HepG2 (cell line): ENCODE data around the gene CRYBA2. TPM values are rescaled to one million over a fixed set of nuclear protein-coding genes. Genes with fewer than 3 reads are reported as not detected.

ENCODE experiments used
- ATAC-seq: fragments of 200-7000 bp; cut with Tn5 transposase; 3 replicates; pipeline ENCODE4 v1.9.1; 2020; ENCODE audit warnings: mild to moderate bottlenecking, moderate library complexity
- BruUV-seq: library from RNA; stranded (reverse); fragments of 400-500 nt; replicated peaks from 2 replicates; lab custom pipeline; 2021; lab: Mats Ljungman, UMichigan
- CTCF ChIA-PET: fragments of 300-600 bp; formaldehyde crosslinking; extraction: SDS; loops from one replicate; lab custom pipeline; 2021; ENCODE audit warnings: low total read pairs, inconsistent platforms, low intra/inter-chr PET ratio; lab: Yijun Ruan, JAX
- POLR2A ChIA-PET: fragments of 350-600 bp; sonication (Branson Sonifier 250); formaldehyde crosslinking; loops from one replicate; lab custom pipeline; 2020; ENCODE audit warnings: antibody characterized with exemption, inconsistent platforms; lab: Yijun Ruan, JAX
- DNase-seq: peaks from one replicate; pipeline ENCODE4 v3.0.0-alpha.2; 2015; ENCODE audit warnings: low spot score
- FAIRE-seq: peaks from 3 replicates; lab custom pipeline; 2011; peaks lifted over from hg19 to GRCh38; lab: Jason Lieb, UNC
- H2AFZ ChIP-seq: one replicate; pipeline ENCODE4 v1.6.1; 2011; ENCODE audit warnings: low read length, inconsistent platforms
- H3K27ac ChIP-seq: fragments of 300-600 bp; 3 replicates; pipeline ENCODE4 v1.8.0; 2011; ENCODE audit warnings: mixed run types, mild to moderate bottlenecking, mixed read lengths, low read length, inconsistent platforms; ENCODE audit not compliant: insufficient read depth; ENCODE audit errors: extremely low read length
- H3K27me3 ChIP-seq, 2 experiments: fragments of 200-600 bp in 1 of 2; 2 replicates in 1 of 2; 3 replicates in 1 of 2; pipeline versions ENCODE4 v1.6.0 to v1.8.0; 2011; ENCODE audit warnings: low read length in 2 of 2, mild to moderate bottlenecking in 2 of 2, moderate library complexity in 2 of 2, inconsistent platforms in 1 of 2; ENCODE audit not compliant: insufficient read depth in 2 of 2, control insufficient read depth in 1 of 2
- H3K36me3 ChIP-seq, 2 experiments: fragments of 200-600 bp in 1 of 2; replicated peaks in 1 of 2; 2 replicates in 1 of 2; 3 replicates in 1 of 2; pipeline versions ENCODE4 v1.5.1 to v1.8.0; 2011; ENCODE audit warnings: low read length in 2 of 2, inconsistent platforms in 1 of 2; ENCODE audit not compliant: insufficient read depth in 2 of 2, control insufficient read depth in 1 of 2
- H3K4me1 ChIP-seq: 2 replicates; pipeline ENCODE4 v1.5.1; 2012; ENCODE audit warnings: low read length, inconsistent platforms; ENCODE audit not compliant: insufficient read depth
- H3K4me2 ChIP-seq: 2 replicates; pipeline ENCODE4 v1.6.0; 2011; ENCODE audit warnings: low read depth, low read length, inconsistent platforms
- H3K4me3 ChIP-seq, 3 experiments: fragments of 200-600 bp in 1 of 3; sonication (generic), shearing (Covaris generic) in 1 of 3; replicated peaks in 1 of 3; 2 replicates each; pipeline ENCODE4 v1.5.1; 2011 to 2016; ENCODE audit warnings: low read length in 3 of 3, inconsistent platforms in 2 of 3, low read depth in 2 of 3, mild to moderate bottlenecking in 2 of 3, control low read depth in 1 of 3, mixed read lengths in 1 of 3; ENCODE audit not compliant: insufficient read depth in 1 of 3
- H3K79me2 ChIP-seq: one replicate; pipeline ENCODE4 v1.6.1; 2011; ENCODE audit warnings: low read length, inconsistent platforms; ENCODE audit not compliant: insufficient read depth
- H3K9ac ChIP-seq: 2 replicates; pipeline ENCODE4 v1.6.0; 2011; ENCODE audit warnings: mild to moderate bottlenecking, low read depth, low read length, inconsistent platforms; ENCODE audit not compliant: insufficient read depth
- H3K9me3 ChIP-seq: 2 replicates; pipeline ENCODE4 v1.5.1; 2012; ENCODE audit warnings: mild to moderate bottlenecking, low read length
- H4K20me1 ChIP-seq: 2 replicates; pipeline ENCODE4 v1.6.0; 2011; ENCODE audit warnings: inconsistent platforms, mild to moderate bottlenecking, low read length, moderate library complexity; ENCODE audit not compliant: insufficient read depth
- ARHGAP35 ChIP-seq: sonication (generic); formaldehyde crosslinking; IDR thresholded peaks from 2 replicates; pipeline ENCODE4 v1.9.0; 2022; ENCODE audit warnings: mild to moderate bottlenecking, inconsistent platforms, moderate library complexity, missing genetic modification reagents, borderline replicate concordance
- CEBPB ChIP-seq: IDR thresholded peaks from 2 replicates; pipeline ENCODE4 v1.6.1; 2011; ENCODE audit warnings: low read depth, low read length, improper control_type of control experiment, borderline replicate concordance
- HES4 ChIP-seq: sonication (generic); formaldehyde crosslinking; IDR thresholded peaks from 2 replicates; pipeline ENCODE4 v1.9.0; 2021; ENCODE audit warnings: mild to moderate bottlenecking, missing genetic modification reagents, borderline replicate concordance
- ZNF121 ChIP-seq: sonication (generic); formaldehyde crosslinking; IDR thresholded peaks from 2 replicates; pipeline ENCODE4 v1.5.0; 2020; ENCODE audit warnings: mild to moderate bottlenecking, missing genetic modification reagents
- ZNF142 ChIP-seq: sonication (generic); formaldehyde crosslinking; IDR thresholded peaks from 2 replicates; pipeline ENCODE4 v1.4.0; 2020; ENCODE audit warnings: missing genetic modification reagents
- WGBS: methylation state at CpG from one replicate; pipeline ENCODE4 v1.1.6; 2017; ENCODE audit warnings: low lambda C conversion rate; 5-methylcytosine and 5-hydroxymethylcytosine counted together
- in situ Hi-C: cut with HindIII; loops from 2 replicates; pipeline ENCODE4 v1.10.0; 2017; ENCODE audit warnings: low pct_unique_long_range_greater_than_20kb; ENCODE audit not compliant: extremely low pct_ligation_motif_present
- intact Hi-C: fragments of 100-400 bp; cut with micrococcal nuclease; formaldehyde crosslinking; loops from one replicate; pipeline ENCODE4 v1.10.0; 2022; ENCODE audit not compliant: unreplicated experiment
- polyA plus RNA-seq, 8 experiments: library from polyadenylated mRNA; depleted of rRNA in 3 of 8; stranded (reverse) in 7 of 8; unstranded in 1 of 8; fragments of >200 nt; fragmentation: Illumina TruSeq in 4 of 8; extraction: Trizol in 4 of 8; gene quantifications; 2 replicates each; pipeline versions ENCODE4 v1.2.1 to v1.2.3, GENCODE V29; 2011 to 2016; ENCODE audit warnings: low read depth in 4 of 8, missing spikeins in 1 of 8, mixed read lengths in 1 of 8; ENCODE audit not compliant: insufficient read depth in 1 of 8
- total RNA-seq, 5 experiments: library from RNA; depleted of rRNA; stranded (reverse); fragments of >200 nt; fragmentation: Illumina TruSeq; extraction: Trizol; gene quantifications; 2 replicates each; pipeline ENCODE4 v1.2.3, GENCODE V29; 2016; ENCODE audit warnings: low read depth in 1 of 5

CRYBA2 gene
- total and polyA plus RNA-seq, 2 of the 13 experiments (the other 11 are each of a cell fraction or from before 2014, with no cell fraction given) = not detected

- in situ Hi-C loops (no loop called here), intact Hi-C loops (no loop called here)
- Histone ChIP-seq H3K27me3 (peaks cover 41 to 94% of the 10 kb centered on the region in 2 experiments), H4K20me1 (peaks cover 13% of the 10 kb centered on the region; the same call in 1 of the 2 replicates), H3K27ac (no peak overlapping the region), H3K36me3 (no peaks in the 10 kb centered on the region), H3K4me2 (no peak overlapping the region), H3K4me3 (no peak overlapping the region), H3K9ac (no peak overlapping the region), H3K4me1 (no peaks in the 10 kb centered on the region), H2AFZ (no peak overlapping the region), H3K9me3 (no peaks in the 10 kb centered on the region)
- DNase-seq (no peak), ATAC-seq (no peak), FAIRE-seq (no peak)
- 7% methylated on average over 5 of the region's 9 CpGs for WGBS
- CTCF ChIA-PET = no interaction called here
- no TSS peak for BruUV-seq
- TF ChIP-seq ZNF121 (peak; percentile 50; the same call in 1 of the 2 replicates), ARHGAP35 (no peak)
- TF ChIP-seq, all 625 proteins: peak for 1
- POLR2A ChIA-PET = no interaction called here
- H3K79me2 ChIP-seq = no peaks in the 10 kb centered on the region
These were observed 28.4 kb upstream of the CRYBA2 start for GRCh38 chr2:219021591-219021990.

GRCh38 chr2:219020604-219021365, 27.6 kb upstream of the CRYBA2 start:
- no peaks in the 10 kb centered on the region for H3K9me3 ChIP-seq
- no peak overlapping the region for H3K9ac ChIP-seq
- no TSS peak for BruUV-seq
- DNase-seq = no peak
- no peak for ATAC-seq
- in situ Hi-C loops = no loop called here
- no peak overlapping the region for H3K4me3 ChIP-seq
- no peaks in the 10 kb centered on the region for H3K36me3 ChIP-seq
- CTCF ChIA-PET = no interaction called here
- TF ChIP-seq ZNF142 (no peak), HES4 (CRISPR knock-in tag) (peak; percentile 32; the same call in 1 of the 2 replicates), CEBPB (peak; percentile 53)
- no peak overlapping the region for H3K27ac ChIP-seq
- H3K27me3 ChIP-seq = peaks cover 38 to 89% of the 10 kb centered on the region in 2 experiments
- H4K20me1 ChIP-seq = peaks cover 11% of the 10 kb centered on the region; the same call in 1 of the 2 replicates
- H2AFZ ChIP-seq = no peak overlapping the region
- no peaks in the 10 kb centered on the region for H3K4me1 ChIP-seq
- H3K4me2 ChIP-seq = no peak overlapping the region
- POLR2A ChIA-PET = no interaction called here
- H3K79me2 ChIP-seq = no peaks in the 10 kb centered on the region
- intact Hi-C loops = no loop called here
- FAIRE-seq = no peak
- WGBS = 21% methylated on average over 11 of the region's 11 CpGs
